ENCODE data around the gene FYB1.

FYB1 gene

DNA sequence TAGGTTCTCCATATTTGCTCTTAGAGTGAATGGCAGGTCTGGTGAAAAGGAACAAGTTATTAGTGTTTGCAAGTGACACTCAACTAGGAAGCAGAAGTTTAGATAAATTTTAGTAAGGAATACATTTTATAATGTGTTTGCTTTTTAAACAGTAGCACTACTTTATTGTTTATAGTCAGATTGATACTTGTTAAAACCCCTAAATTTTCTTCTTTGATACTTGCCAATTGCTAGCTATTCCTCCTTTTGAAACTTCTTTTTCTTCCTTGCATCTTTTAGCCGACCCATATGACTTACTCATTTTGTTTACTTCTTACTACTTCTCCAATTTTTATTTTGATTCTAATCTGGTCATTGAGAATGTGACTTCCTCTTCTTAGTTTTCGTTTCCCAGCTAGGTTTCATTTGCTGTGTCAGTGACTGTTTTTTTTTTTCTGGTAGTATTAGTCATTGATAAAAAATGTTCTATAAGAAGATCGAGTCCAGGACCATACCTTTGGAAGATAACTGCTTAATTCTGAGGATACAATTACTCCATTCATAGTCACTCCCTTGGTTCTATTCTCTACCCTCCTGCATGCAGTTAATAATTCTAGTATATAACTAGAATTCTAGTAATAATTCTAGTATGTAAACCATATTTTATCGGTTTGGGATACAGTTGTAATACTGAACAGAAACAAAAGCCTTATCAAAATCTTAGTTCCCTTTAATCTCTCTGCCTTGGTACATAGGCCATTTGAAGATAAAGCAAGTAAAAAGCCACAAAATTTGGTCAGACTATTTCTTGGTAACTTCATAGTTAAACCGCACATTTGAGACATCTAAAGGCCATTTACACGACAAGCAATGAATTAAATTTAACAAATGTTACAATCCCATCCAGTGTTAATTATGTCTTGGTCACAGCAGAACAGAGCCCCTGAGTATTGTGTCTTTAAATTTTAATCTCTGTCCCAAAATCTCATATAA is 142.3 kb downstream of the FYB1 start:
- peak; percentile 40 for DNase-seq

DNA sequence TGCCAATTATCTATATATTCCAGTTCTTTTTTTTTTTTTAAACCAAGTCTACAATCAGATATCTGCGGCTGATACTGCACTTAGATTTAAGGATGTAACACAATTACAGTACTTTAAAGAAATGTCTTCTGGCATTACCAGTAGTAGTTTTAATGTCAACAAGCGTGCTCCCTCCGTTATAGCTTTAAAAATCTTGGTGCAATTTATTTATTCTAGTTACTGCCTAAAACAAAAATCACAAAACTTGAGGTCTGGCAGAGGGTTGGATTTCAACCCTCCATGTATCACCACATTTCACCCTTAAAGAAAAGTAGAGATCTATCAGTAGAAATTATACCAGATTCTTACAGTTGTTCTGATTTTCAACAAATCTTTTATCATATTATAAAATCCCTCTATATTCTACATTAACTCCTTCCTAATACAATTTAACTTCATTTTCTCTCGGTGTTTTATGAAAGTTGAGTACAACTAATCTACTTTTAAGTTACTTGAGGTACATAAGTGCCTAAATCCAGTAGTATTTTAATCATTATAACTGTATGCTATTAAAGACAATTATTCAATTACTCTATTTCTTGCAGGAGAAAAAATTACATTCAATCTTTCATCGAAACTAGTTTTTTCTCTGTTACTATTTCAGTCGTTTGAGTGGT is 143.1 kb downstream of the FYB1 start:
- DNase-seq: no peak

DNA sequence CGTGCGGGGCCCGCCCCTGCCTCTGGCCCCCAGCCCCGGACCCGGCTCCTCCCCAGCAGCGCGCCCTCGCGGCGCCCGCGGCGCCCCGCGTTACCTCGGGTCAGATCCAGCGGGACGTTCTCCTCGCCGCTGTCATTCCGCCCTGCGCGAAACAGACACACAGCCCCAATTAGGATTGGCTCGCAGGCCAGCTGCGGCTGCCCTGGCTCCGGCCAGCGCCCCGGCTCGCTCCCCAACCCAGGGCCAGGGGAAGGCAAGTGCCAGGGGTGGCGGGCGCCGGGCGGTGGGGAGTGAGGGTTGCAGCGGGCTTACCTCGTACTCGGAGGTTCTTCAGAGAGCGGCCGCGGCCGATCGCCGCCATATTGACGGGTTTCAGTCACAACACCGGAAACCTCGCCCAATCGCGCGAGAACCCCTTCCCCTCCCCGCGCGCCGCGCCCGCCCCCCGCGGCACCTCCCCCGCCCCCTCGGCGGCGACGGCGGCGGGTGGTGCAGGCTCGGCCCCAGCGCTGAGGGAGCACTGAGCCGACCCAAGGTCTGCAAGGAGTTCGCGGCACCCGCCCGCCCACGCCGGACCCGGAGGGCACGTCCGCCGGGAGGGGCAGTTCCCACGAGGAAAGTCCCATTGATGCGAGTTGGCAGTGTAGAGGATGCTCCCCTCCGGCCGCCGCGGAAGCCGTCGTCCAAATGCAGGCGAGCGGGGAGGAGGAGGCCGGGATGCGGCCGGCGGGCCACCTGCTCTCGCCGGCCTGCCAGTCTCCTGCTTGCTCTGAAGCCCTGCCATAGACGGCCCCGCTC is 145.1 kb downstream of the FYB1 start, which contains the start of gene RICTOR:
Gene RICTOR (minus strand): TSS at position 383 of the 798 bp plus-strand sequence. CDS start 22 bp downstream, at position 361.
- DNase-seq: peak; percentile 93

DNA sequence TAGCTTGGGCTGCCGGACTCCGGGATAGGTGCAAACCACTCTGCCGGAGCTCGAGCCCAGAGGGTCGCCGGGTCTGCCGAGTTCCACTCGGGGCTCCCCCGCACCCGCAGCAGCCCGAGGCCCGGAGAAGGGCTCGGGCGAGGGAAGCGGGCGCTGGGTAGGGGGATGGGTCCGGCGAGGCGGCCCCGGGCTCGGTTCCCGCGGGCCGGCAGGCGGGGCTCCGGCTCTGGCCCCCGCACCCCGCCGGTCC is 145.7 kb downstream of the FYB1 start:
- DNase-seq: no peak

DNA sequence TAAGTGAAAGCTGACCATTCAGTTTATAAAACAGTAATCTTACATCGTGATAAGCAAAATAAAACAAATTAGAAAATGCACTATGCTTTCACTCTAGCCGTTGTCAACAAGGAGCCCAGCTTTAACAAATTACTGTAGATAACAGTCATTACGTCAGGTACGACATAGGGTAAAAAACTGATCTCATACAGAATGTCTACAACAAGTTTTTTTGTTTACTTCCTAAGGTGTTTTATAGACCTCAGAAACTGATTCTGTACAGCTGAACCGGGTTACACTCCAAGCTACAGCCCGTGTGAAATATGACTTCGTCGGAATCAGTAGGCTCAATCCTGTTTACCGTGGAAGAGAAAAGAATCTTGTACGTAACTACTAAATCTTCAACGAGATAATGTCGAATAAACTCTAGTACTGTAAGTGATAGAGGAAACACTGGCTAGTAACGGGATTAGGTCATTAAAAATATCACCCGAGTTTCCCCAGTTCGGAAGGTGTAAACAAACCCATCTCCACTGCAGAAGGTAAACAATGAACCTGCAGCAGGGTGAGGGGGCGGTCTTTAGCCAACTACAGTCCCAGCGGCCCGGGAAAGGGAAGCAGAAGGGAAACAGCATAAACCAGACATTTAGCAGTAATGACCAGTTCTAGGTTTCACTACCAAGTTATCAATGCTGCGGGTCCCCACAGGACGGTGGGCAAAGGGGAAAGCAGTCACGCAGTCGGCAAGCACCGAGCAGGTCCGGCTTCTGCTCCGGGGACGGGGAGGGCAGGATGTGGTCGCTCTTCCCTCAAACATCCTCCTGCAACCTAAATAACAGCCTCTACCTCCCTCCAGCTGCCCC is 146.2 kb downstream of the FYB1 start:
- peak; percentile 75 for DNase-seq

DNA sequence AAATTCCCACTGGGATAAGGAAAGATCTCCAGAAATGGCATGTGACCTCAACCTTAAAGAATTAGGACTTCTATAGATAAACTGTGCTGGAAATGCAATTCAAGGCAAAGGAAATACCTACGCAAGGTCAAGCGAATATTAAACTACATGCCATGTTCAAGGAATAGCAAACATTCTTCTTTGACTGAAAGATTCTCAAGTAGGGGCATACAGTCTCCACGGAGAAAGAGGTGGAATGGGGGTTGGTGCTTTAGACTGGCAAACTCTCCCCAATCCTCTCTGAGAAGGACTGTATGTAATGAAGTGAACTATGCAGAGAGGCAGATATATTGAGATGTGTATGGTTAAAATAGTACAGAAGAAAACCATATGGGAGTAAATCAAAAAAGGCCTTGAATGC is 151.3 kb downstream of the FYB1 start:
- DNase-seq: no peak

DNA sequence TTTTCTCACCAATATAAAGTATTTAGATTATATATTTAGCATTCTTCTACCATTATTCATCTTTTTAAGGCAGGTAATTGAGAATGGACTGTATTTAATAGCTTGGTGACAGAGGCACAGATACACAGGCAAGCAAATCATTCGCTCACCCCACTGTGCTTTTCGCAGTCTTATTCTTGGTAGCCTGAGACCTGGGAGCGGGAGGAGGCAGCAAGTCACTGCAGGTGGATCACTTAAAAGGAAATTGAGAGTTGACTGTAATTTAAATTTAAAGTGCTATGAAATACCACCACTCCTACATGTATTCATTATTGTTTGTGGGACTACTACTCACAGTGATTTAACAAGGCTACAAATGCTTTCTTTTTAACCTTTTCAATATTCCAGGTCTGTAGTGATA is 154.9 kb downstream of the FYB1 start:
- DNase-seq: no peak

DNA sequence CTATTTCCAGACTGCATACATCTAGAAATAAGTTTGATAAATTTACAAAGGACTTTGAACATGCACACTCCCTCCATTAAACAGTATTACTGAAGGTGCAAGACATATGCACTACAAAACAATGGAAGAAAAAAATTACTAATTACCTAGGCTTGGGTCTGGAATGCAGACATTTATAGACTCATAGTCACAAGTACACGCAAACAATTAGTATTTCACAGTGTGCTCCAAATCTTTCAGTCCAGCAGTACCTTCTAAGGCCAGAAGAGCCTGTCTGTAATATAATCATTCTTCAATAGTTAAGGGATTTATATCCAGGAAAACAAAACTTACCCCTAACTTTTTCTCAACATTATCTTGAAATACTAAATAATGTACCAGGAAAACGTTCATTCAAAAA is 156.3 kb downstream of the FYB1 start:
- no peak for DNase-seq

DNA sequence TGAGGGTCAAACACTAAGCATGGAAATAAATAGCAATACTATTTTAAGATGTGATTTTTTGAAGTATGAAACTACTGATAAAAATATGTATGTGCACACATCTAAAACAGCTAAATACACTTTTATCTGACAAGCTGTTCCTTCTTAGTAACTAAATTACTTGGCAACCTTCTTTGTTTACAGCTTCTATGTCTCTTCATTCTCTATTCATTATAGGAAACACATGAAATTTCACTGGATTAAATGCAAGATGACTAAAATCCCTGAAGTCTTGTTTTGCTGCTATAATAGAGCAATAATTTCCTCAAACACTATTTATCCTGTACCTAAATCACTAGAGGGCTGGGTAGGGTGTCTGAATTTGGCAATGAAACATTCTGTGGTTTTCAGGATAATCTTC is 156.8 kb downstream of the FYB1 start:
- no peak for DNase-seq

DNA sequence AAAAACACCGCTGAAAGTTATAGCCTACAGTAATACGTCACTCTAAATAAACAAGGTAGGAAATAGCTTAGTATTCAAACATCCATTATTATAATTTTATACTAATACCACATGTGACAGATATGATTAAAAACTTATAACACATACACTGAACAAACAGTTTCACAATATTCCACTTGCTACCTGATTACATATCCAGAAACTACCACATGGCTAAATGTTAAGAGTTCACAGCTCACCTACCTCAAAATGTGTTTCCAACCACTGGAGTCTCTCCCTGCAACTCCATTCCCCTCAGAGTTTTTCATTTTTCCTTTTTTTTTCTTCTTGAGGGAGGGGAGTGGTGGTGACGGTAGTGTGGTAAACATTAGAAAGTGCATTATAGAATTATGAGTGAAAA is 157.3 kb downstream of the FYB1 start:
- no peak for DNase-seq

DNA sequence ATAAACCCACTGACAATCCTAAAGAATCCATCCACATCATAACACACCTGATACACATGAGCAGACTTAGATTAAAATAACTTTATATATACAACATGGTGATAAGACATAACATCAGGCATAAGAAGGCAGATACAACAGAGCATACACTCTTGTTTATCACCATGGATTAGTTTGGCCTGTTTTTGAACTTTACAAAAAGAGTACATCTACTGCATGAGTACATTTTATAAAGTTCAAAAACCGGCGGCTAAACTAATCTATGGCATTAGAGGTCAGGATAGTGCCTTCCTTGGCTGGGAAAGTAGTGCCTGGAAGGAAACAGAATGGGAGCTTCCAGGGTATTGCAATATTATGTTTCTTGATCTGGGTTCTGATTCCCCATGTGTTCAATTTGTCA is 160.3 kb downstream of the FYB1 start:
- no peak for DNase-seq

DNA sequence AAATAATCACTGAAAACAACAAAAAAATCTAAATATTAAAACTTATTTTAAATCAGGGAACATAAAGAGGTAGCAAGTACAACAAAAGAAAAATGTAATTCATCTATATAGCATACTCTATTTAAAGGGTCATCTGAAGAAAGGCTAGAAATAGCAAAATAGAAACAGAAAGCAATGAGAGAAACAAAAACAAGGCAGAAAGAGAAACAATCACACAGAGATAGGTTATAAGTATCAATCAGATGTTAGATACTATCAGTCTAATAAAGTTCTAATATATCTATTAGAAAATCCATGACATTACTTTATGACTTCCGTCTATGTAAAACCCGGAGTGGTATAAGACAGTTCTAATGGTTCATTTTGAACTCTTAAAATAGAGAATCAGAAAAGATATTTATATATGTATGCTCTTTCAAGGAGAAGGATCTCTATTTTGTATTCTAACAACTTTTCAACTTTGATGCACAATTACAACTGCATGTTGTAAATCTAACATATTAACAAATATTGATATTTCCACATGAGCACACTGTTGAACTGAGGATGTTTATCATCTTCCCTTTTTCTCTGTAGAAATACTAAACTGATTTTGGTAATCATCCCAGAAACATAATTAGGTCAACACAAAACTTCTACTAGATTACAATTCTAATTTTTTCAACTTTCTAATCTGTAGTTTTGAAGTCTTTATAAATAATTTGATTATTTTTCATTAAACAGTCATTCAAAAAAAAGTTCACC is 161.0 kb downstream of the FYB1 start:
- DNase-seq: no peak

DNA sequence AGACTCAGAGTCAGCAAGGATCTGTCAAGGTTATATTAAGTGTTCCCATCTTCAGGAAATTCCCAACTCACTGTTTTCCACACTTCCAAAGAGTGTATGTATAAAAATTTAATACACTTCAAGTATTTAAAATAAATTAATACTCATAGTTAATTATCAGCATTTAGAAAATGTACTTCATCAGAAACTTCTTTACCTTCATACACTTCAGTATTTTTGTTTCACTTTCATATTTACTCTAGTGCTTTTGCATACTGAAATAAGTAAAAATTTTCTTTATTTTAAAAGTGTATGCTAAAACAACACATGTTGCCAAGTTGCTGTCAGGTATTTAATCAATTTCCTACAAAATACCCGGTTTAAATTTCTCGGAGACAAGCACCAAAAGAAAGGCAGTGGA is 161.6 kb downstream of the FYB1 start:
- no peak for DNase-seq

DNA sequence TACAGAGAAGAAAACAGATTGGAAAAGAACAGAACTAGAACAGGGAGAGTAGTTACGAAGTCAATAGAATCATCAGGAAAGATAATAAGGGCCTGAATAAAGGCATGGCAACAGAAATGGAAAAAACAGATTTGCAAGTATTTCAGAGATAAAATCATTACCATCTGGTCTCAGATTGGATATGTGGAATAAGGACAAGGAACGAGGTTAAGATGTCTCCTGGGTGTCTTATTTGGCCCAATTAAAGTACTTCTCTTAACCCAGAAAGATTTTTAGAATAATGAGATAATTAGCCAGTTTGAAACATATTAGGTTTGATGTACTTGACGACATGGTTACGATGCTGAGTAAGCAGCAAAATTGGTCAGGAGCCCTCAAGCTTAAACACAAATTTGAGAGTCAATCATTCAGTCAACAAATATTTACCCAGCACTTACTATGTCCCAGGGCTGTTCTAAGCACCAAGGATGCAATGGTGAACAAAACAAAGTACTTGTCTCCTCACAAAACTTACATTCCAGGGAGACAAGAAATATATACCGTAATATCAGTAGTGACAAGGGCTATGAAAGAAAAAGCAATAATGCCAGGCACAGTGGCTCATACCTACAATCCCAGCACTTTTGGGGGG is 163.5 kb downstream of the FYB1 start:
- no peak for DNase-seq

Data from activated CD4-positive, alpha-beta T cell treated with anti-CD3 and anti-CD28 coated beads, Interleukin-2, amount 50 U/mL, for 16 hours (primary cell).